H9 (cell line): ENCODE data around the gene KCNH1. TPM values are rescaled to one million over a fixed set of nuclear protein-coding genes. Genes with fewer than 3 reads are reported as not detected.

Experiments
- DNase-seq: peaks from one replicate; pipeline ENCODE4 v3.0.0-alpha.2; 2017
- H2AFZ ChIP-seq: one replicate; pipeline ENCODE4 v1.6.1; 2013; ENCODE audit warnings: mild to moderate bottlenecking, low read length, control low read depth, moderate library complexity
- H2AK5ac ChIP-seq: 2 replicates; pipeline ENCODE4 v1.6.1; 2013; ENCODE audit warnings: low read length, control low read depth, mixed read lengths; ENCODE audit not compliant: insufficient read length
- H2BK120ac ChIP-seq: one replicate; pipeline ENCODE4 v1.6.1; 2013; ENCODE audit warnings: low read depth, mild to moderate bottlenecking, low read length, control low read depth, inconsistent platforms; ENCODE audit not compliant: poor library complexity, severe bottlenecking
- H2BK12ac ChIP-seq: 2 replicates; pipeline ENCODE4 v1.6.1; 2013; ENCODE audit warnings: low read length, control low read depth, mixed read lengths, low read depth; ENCODE audit not compliant: insufficient read length
- H2BK15ac ChIP-seq: 2 replicates; pipeline ENCODE4 v1.6.1; 2013; ENCODE audit warnings: low read depth, low read length, control low read depth
- H2BK20ac ChIP-seq: one replicate; pipeline ENCODE4 v1.6.1; 2013; ENCODE audit warnings: low read depth, mild to moderate bottlenecking, low read length, control low read depth, inconsistent platforms; ENCODE audit not compliant: poor library complexity, severe bottlenecking
- H2BK5ac ChIP-seq: 2 replicates; pipeline ENCODE4 v1.6.1; 2013; ENCODE audit warnings: low read length, control low read depth, mixed read lengths; ENCODE audit not compliant: insufficient read length
- H3K14ac ChIP-seq: 2 replicates; pipeline ENCODE4 v1.6.1; 2013; ENCODE audit warnings: low read length, control low read depth; ENCODE audit not compliant: insufficient read depth
- H3K18ac ChIP-seq: 2 replicates; pipeline ENCODE4 v1.6.1; 2013; ENCODE audit warnings: low read depth, mild to moderate bottlenecking, mixed read lengths, low read length, control low read depth; ENCODE audit not compliant: insufficient read length
- H3K23ac ChIP-seq: 2 replicates; pipeline ENCODE4 v1.6.1; 2013; ENCODE audit warnings: low read length, control low read depth, mixed read lengths, low read depth; ENCODE audit not compliant: insufficient read length
- H3K23me2 ChIP-seq: 2 replicates; pipeline ENCODE4 v1.6.1; 2013; ENCODE audit warnings: low read depth, mild to moderate bottlenecking, mixed read lengths, low read length, control low read depth; ENCODE audit not compliant: insufficient read length, poor library complexity, severe bottlenecking
- H3K27ac ChIP-seq: 2 replicates; pipeline ENCODE4 v1.5.1; 2013; ENCODE audit warnings: low read length, control low read depth, mixed read lengths, low read depth; ENCODE audit not compliant: insufficient read length
- H3K27me3 ChIP-seq: 2 replicates; pipeline ENCODE4 v1.6.1; 2013; ENCODE audit warnings: low read length, control low read depth, inconsistent platforms; ENCODE audit not compliant: insufficient read depth
- H3K4ac ChIP-seq: 2 replicates; pipeline ENCODE4 v1.6.1; 2013; ENCODE audit warnings: low read depth, mild to moderate bottlenecking, control low read depth, inconsistent platforms, low read length, moderate library complexity
- H3K4me1 ChIP-seq: 2 replicates; pipeline ENCODE4 v1.6.1; 2013; ENCODE audit warnings: low read length, control low read depth, inconsistent platforms; ENCODE audit not compliant: insufficient read depth
- H3K4me2 ChIP-seq: 2 replicates; pipeline ENCODE4 v1.6.1; 2013; ENCODE audit warnings: low read length, control low read depth, mixed read lengths; ENCODE audit not compliant: insufficient read length, insufficient read depth
- H3K56ac ChIP-seq: 2 replicates; pipeline ENCODE4 v1.6.1; 2013; ENCODE audit warnings: low read depth, mild to moderate bottlenecking, mixed read lengths, low read length, control low read depth; ENCODE audit not compliant: insufficient read length
- H3K79me1 ChIP-seq: 2 replicates; pipeline ENCODE4 v1.6.1; 2013; ENCODE audit warnings: low read depth, mild to moderate bottlenecking, moderate library complexity, low read length, control low read depth, inconsistent platforms; ENCODE audit not compliant: insufficient read depth, poor library complexity, severe bottlenecking
- H3K79me2 ChIP-seq: 2 replicates; pipeline ENCODE4 v1.6.1; 2013; ENCODE audit warnings: low read length, control low read depth, inconsistent platforms; ENCODE audit not compliant: insufficient read depth
- H3K9ac ChIP-seq: 2 replicates; pipeline ENCODE4 v1.6.1; 2013; ENCODE audit warnings: low read length, control low read depth, mixed read lengths; ENCODE audit not compliant: insufficient read length; ENCODE audit errors: extremely low read depth
- H3K9me3 ChIP-seq: one replicate; pipeline ENCODE4 v1.6.1; 2013; ENCODE audit warnings: low read depth, low read length, inconsistent platforms; ENCODE audit not compliant: control insufficient read depth
- H3T11ph ChIP-seq: one replicate; pipeline ENCODE4 v1.6.1; 2013; ENCODE audit warnings: mild to moderate bottlenecking, low read length, control low read depth, inconsistent platforms
- H4K20me1 ChIP-seq: one replicate; pipeline ENCODE4 v1.6.1; 2013; ENCODE audit not compliant: control insufficient read depth, insufficient read length, insufficient read depth
- H4K5ac ChIP-seq: 2 replicates; pipeline ENCODE4 v1.6.1; 2013; ENCODE audit warnings: low read depth, mild to moderate bottlenecking, mixed read lengths, low read length, control low read depth; ENCODE audit not compliant: insufficient read length
- H4K8ac ChIP-seq: replicated peaks from 2 replicates; pipeline ENCODE4 v1.6.1; 2013; ENCODE audit warnings: low read length, control low read depth, mixed read lengths, low read depth; ENCODE audit not compliant: insufficient read length
- H4K91ac ChIP-seq: 2 replicates; pipeline ENCODE4 v1.6.1; 2013; ENCODE audit warnings: low read depth, mild to moderate bottlenecking, moderate library complexity, mixed read lengths, low read length, control low read depth; ENCODE audit not compliant: insufficient read length
- H3K27ac Mint-ChIP-seq, 3 experiments: 2 replicates in 2 of 3; 3 replicates in 1 of 3; pipeline ENCODE4 v1.8.0; 2020 to 2021; ENCODE audit warnings: mixed read lengths in 3 of 3, mild to moderate bottlenecking in 1 of 3, moderate library complexity in 1 of 3
- H3K27me3 Mint-ChIP-seq: 2 replicates; pipeline ENCODE4 v1.8.0; 2021; ENCODE audit warnings: low read depth, mild to moderate bottlenecking, moderate library complexity, mixed read lengths
- H3K36me3 Mint-ChIP-seq, 3 experiments: 2 replicates in 2 of 3; 3 replicates in 1 of 3; pipeline ENCODE4 v1.8.0; 2020 to 2021; ENCODE audit warnings: low read depth in 3 of 3, mixed read lengths in 3 of 3; ENCODE audit not compliant: insufficient read depth in 1 of 3
- H3K4me1 Mint-ChIP-seq, 2 experiments: 2 replicates each; pipeline ENCODE4 v1.8.0; 2020; ENCODE audit warnings: mixed read lengths in 2 of 2
- H3K4me3 Mint-ChIP-seq, 2 experiments: 2 replicates in 1 of 2; 3 replicates in 1 of 2; pipeline ENCODE4 v1.8.0; 2020 to 2021; ENCODE audit warnings: mild to moderate bottlenecking in 2 of 2, mixed read lengths in 2 of 2, moderate library complexity in 1 of 2
- H3K9me3 Mint-ChIP-seq, 2 experiments: 2 replicates in 1 of 2; 3 replicates in 1 of 2; pipeline ENCODE4 v1.8.0; 2020; ENCODE audit warnings: mild to moderate bottlenecking in 2 of 2, mixed read lengths in 2 of 2, moderate library complexity in 1 of 2
- WGBS: extraction: QIAGEN DNeasy Blood & Tissue Kit; methylation state at CpG from one replicate; pipeline ENCODE4 v1.1.7; 2013; ENCODE audit warnings: missing lambda C conversion rate, low lambda C conversion rate, mixed read lengths; ENCODE audit not compliant: insufficient read length; ENCODE audit errors: extremely low coverage; 5-methylcytosine and 5-hydroxymethylcytosine counted together
- total RNA-seq: library from RNA; stranded (reverse); gene quantifications from 2 replicates; pipeline ENCODE4 v1.2.1, GENCODE V29; 2021
- TF ChIP-seq, protein P1 (sequence below): fragments of 200-600 bp; sonication (generic); conservative IDR thresholded peaks from 3 replicates; pipeline ENCODE4 v1.8.0; 2021; ENCODE audit warnings: antibody characterized with exemption, mild to moderate bottlenecking

Gene KCNH1
- total RNA-seq, 1 experiment from 2014 or later: 0.11 TPM

DNA sequence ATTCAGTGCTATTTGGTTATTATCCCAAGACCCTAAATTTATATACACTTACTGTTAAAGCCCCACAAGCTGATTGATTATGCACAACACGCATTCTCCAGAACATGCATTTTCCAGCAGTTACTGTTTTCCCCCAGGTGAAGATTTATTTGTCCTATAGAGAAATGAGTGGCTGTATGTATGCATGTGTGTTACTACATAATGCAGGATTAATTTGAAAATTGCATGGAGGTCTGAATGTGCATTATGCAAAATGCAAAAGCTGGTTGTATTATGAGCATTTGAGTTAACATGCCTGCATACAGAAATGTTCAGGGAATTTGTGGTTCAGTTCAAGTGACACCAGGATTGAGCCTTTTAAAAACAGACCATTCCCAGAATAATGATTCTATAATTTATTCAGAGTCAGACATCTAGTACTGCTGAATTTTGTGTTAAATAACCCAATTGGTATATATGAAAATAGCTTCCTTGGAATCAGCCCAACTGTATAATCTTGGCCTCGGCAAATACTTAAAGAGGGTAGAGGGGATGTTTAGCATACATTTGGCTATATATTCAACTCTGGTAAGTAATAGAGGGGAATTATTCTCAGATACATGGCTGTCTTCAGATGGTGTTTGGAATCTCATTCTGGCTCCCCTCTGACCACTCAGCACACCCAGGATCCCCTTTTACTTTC is 485.2 kb downstream of the KCNH1 start:
- Mint-ChIP-seq H3K9me3 (peaks cover under 1 to 1% of the 10 kb centered on the region in 2 experiments; a peak in 3 of 5 replicates), H3K27me3 (no peaks in the 10 kb centered on the region), H3K36me3 (0 out of 7 replicates have a peak, but pooled peaks cover 0 to under 1% (median 0%) of the 10 kb centered on the region in 3 experiments), H3K27ac (no peak overlapping the region), H3K4me3 (no peak overlapping the region), H3K4me1 (peaks cover 12 to 18% of the 10 kb centered on the region in 2 experiments)
- H4K91ac ChIP-seq: no peak overlapping the region
- H3K9ac ChIP-seq: no peak overlapping the region
- no peaks in the 10 kb centered on the region for H3K27me3 ChIP-seq
- H3K4me1 ChIP-seq: no peaks in the 10 kb centered on the region
- H3K27ac ChIP-seq: no peak overlapping the region
- H3T11ph ChIP-seq: no peak overlapping the region
- H2AFZ ChIP-seq: no peak overlapping the region
- H3K9me3 ChIP-seq: no peaks in the 10 kb centered on the region
- H3K4ac ChIP-seq: no peak overlapping the region
- no peaks in the 10 kb centered on the region for H3K79me1 ChIP-seq
- H2BK20ac ChIP-seq: no peak overlapping the region
- no peaks in the 10 kb centered on the region for H3K23me2 ChIP-seq
- no peaks in the 10 kb centered on the region for H3K79me2 ChIP-seq
- no peak overlapping the region for H4K5ac ChIP-seq
- no peak overlapping the region for H3K4me2 ChIP-seq
- H3K14ac ChIP-seq: no peak overlapping the region
- no peak overlapping the region for H3K56ac ChIP-seq
- no peak overlapping the region for H4K8ac ChIP-seq
- no peaks in the 10 kb centered on the region for H4K20me1 ChIP-seq
- H2BK12ac ChIP-seq: no peak overlapping the region
- no peak overlapping the region for H3K23ac ChIP-seq
- no peak overlapping the region for H2BK120ac ChIP-seq
- no CpG with 5 or more reads among the region's 2 CpGs for WGBS
- no peak overlapping the region for H2BK5ac ChIP-seq
- H2BK15ac ChIP-seq: no peak overlapping the region
- H3K18ac ChIP-seq: no peak overlapping the region
- TF ChIP-seq, protein P1, sequence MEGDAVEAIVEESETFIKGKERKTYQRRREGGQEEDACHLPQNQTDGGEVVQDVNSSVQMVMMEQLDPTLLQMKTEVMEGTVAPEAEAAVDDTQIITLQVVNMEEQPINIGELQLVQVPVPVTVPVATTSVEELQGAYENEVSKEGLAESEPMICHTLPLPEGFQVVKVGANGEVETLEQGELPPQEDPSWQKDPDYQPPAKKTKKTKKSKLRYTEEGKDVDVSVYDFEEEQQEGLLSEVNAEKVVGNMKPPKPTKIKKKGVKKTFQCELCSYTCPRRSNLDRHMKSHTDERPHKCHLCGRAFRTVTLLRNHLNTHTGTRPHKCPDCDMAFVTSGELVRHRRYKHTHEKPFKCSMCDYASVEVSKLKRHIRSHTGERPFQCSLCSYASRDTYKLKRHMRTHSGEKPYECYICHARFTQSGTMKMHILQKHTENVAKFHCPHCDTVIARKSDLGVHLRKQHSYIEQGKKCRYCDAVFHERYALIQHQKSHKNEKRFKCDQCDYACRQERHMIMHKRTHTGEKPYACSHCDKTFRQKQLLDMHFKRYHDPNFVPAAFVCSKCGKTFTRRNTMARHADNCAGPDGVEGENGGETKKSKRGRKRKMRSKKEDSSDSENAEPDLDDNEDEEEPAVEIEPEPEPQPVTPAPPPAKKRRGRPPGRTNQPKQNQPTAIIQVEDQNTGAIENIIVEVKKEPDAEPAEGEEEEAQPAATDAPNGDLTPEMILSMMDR: no peak
- no peak for DNase-seq
- no peak overlapping the region for H2AK5ac ChIP-seq
